H1 (cell line): ENCODE measurements around the gene CD44. TPM values are rescaled to one million over a fixed set of nuclear protein-coding genes. Genes with fewer than 3 reads are reported as not detected.

ENCODE experiments used
- RAD21 ChIP-seq, 2 experiments: IDR thresholded peaks in 1 of 2; conservative IDR thresholded peaks in 1 of 2; 2 replicates each; pipeline ENCODE4 v1.6.1; 2011; ENCODE audit warnings: low read depth in 2 of 2, low read length in 2 of 2, improper control_type of control experiment in 1 of 2, inconsistent platforms in 1 of 2, mild to moderate bottlenecking in 1 of 2, moderate library complexity in 1 of 2
- polyA plus RNA-seq, 7 experiments: library from polyadenylated mRNA; depleted of rRNA in 3 of 7; stranded (reverse) in 5 of 7; unstranded in 2 of 7; fragments of >200 nt in 5 of 7; fragments of 200-250 nt in 2 of 7; gene quantifications; 1 replicate in 5 of 7; 2 replicates in 1 of 7; 4 replicates in 1 of 7; pipeline versions ENCODE4 v1.2.1 to v1.2.3, GENCODE V29; 2011 to 2013; ENCODE audit warnings: missing spikeins in 2 of 7, mixed read lengths in 2 of 7
- total RNA-seq: library from RNA; stranded (reverse); fragmentation: NEBNext Ultra II Directional; extraction: Animal tissue kit (Norgen Biotek cat#: 25700); gene quantifications from 2 replicates; pipeline ENCODE4 v1.2.1, GENCODE V29; 2021

CD44 gene
- total and polyA plus RNA-seq, 2 of the 8 experiments (the other 6 are each of a cell fraction or from before 2014, with no cell fraction given) = 11.8 to 13.7 TPM

DNA sequence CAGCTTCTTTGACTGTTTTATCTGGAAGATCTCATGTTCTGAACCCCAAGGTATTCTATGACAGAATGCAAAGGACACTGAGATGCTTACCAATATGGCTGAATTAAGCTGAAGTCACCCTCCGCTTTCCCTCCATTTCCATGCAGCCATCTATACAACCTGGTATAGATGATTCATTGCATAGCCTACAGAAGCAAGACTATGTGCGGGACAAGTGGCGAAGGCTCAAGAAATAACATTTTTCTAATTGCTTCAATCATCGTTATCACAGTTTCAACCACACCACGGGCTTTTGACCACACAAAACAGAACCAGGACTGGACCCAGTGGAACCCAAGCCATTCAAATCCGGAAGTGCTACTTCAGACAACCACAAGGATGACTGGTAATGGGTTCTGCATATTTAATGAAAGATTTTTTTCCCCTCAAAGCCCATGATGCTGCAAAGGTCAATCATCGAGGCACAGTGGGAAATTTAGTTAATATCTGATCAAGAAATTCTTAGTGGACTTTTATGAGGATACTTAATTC lies 61.9 kb downstream of the CD44 start (continued):
- no peak for TF ChIP-seq RAD21 (IDR thresholded peaks at IDR 0.05 in 1 of 2, conservative IDR thresholded peaks at IDR 0.05 in 1 of 2; ENCODE audit: low read depth in 2 of 2, low read length in 2 of 2)
